IMR-90 (cell line): ENCODE results near the gene TBX4. TPM values are rescaled to one million over a fixed set of nuclear protein-coding genes. Genes with fewer than 3 reads are reported as not detected.
A peak's percentile ranks its signal among the peaks of the same experiment; 100 is the strongest.

Experiments
- ATAC-seq: fragments of 200-7000 bp; cut with Tn5 transposase; 2 replicates; pipeline ENCODE4 v1.9.1; 2020; ENCODE audit warnings: low read depth, mild to moderate bottlenecking, moderate library complexity
- BruUV-seq: library from RNA; stranded (reverse); fragments of 400-500 nt; replicated peaks from 2 replicates; lab custom pipeline; 2021; lab: Mats Ljungman, UMichigan
- CTCF ChIA-PET: fragments of 300-600 bp; formaldehyde crosslinking; extraction: SDS; loops from one replicate; lab custom pipeline; 2021; ENCODE audit warnings: antibody characterized with exemption; lab: Yijun Ruan, JAX
- POLR2A ChIA-PET: fragments of 300-600 bp; sonication (Branson Sonifier 250); formaldehyde crosslinking; loops from one replicate; lab custom pipeline; 2022; ENCODE audit warnings: antibody characterized with exemption; ENCODE audit not compliant: unreplicated experiment; lab: Charles Lee
- DNase-seq: peaks from one replicate; pipeline ENCODE4 v3.0.0; 2013
- H2AFZ ChIP-seq: replicated peaks from 2 replicates; pipeline ENCODE3; 2013; ENCODE audit warnings: low read length, mild to moderate bottlenecking; ENCODE audit not compliant: poor library complexity
- H2AK5ac ChIP-seq: 2 replicates; pipeline ENCODE4 v1.6.1; 2013; ENCODE audit warnings: low read depth, low read length, inconsistent platforms
- H2AK9ac ChIP-seq: replicated peaks from 2 replicates; pipeline ENCODE3; 2013; ENCODE audit warnings: mild to moderate bottlenecking, low read depth, low read length, moderate library complexity; ENCODE audit not compliant: poor library complexity
- H2BK120ac ChIP-seq: 2 replicates; pipeline ENCODE4 v1.6.1; 2013; ENCODE audit warnings: low read depth, low read length, inconsistent platforms
- H2BK15ac ChIP-seq: 3 replicates; pipeline ENCODE4 v1.6.1; 2013; ENCODE audit warnings: low read depth, low read length, inconsistent platforms
- H2BK20ac ChIP-seq: 2 replicates; pipeline ENCODE4 v1.6.1; 2013; ENCODE audit warnings: low read depth, mild to moderate bottlenecking, inconsistent platforms, low read length, moderate library complexity
- H2BK5ac ChIP-seq: 2 replicates; pipeline ENCODE4 v1.6.1; 2013; ENCODE audit warnings: mild to moderate bottlenecking, low read depth, low read length, inconsistent platforms; ENCODE audit not compliant: poor library complexity, severe bottlenecking
- H3K14ac ChIP-seq: replicated peaks from 2 replicates; pipeline ENCODE4 v1.6.1; 2013; ENCODE audit warnings: low read depth, low read length, inconsistent platforms
- H3K18ac ChIP-seq: 2 replicates; pipeline ENCODE4 v1.6.1; 2013; ENCODE audit warnings: low read depth, low read length, control low read depth
- H3K23ac ChIP-seq: 2 replicates; pipeline ENCODE4 v1.6.1; 2013; ENCODE audit warnings: low read depth, low read length, inconsistent platforms
- H3K27ac ChIP-seq: 2 replicates; pipeline ENCODE4 v1.5.1; 2013; ENCODE audit warnings: mild to moderate bottlenecking, control low read depth, low read length; ENCODE audit not compliant: insufficient read depth
- H3K27me3 ChIP-seq: 2 replicates; pipeline ENCODE4 v1.6.1; 2013; ENCODE audit warnings: low read length; ENCODE audit not compliant: control insufficient read depth, insufficient read depth
- H3K36me3 ChIP-seq: 2 replicates; pipeline ENCODE4 v1.6.1; 2013; ENCODE audit warnings: low read length, mixed read lengths; ENCODE audit not compliant: control insufficient read depth, insufficient read depth
- H3K4ac ChIP-seq: 2 replicates; pipeline ENCODE4 v1.6.1; 2013; ENCODE audit warnings: low read depth, low read length, inconsistent platforms
- H3K4me1 ChIP-seq: 2 replicates; pipeline ENCODE4 v1.6.1; 2013; ENCODE audit warnings: low read length, mixed read lengths; ENCODE audit not compliant: control insufficient read depth, insufficient read depth
- H3K4me2 ChIP-seq: 2 replicates; pipeline ENCODE4 v1.6.1; 2013; ENCODE audit warnings: low read depth, mild to moderate bottlenecking, control low read depth, low read length, moderate library complexity
- H3K4me3 ChIP-seq: 2 replicates; pipeline ENCODE4 v1.5.1; 2013; ENCODE audit warnings: low read depth, mild to moderate bottlenecking, control low read depth, low read length, moderate library complexity; ENCODE audit not compliant: insufficient read depth
- H3K56ac ChIP-seq: 2 replicates; pipeline ENCODE4 v1.6.1; 2013; ENCODE audit warnings: low read length, inconsistent platforms; ENCODE audit not compliant: insufficient read depth; ENCODE audit errors: extremely low read depth
- H3K79me1 ChIP-seq, 2 experiments: 2 replicates each; pipeline ENCODE4 v1.6.1; 2013; ENCODE audit warnings: low read length in 2 of 2, inconsistent platforms in 1 of 2, low read depth in 1 of 2
- H3K9ac ChIP-seq: 2 replicates; pipeline ENCODE4 v1.6.1; 2013; ENCODE audit warnings: low read depth, low read length, control low read depth
- H3K9me1 ChIP-seq: 2 replicates; pipeline ENCODE4 v1.6.1; 2013; ENCODE audit warnings: low read length, inconsistent platforms; ENCODE audit not compliant: insufficient read depth
- H3K9me3 ChIP-seq: 2 replicates; pipeline ENCODE4 v1.6.1; 2013; ENCODE audit warnings: low read length; ENCODE audit not compliant: control insufficient read depth, insufficient read depth
- H4K20me1 ChIP-seq: 2 replicates; pipeline ENCODE4 v1.6.1; 2013; ENCODE audit warnings: low read length, inconsistent platforms; ENCODE audit not compliant: insufficient read depth
- H4K5ac ChIP-seq: 2 replicates; pipeline ENCODE4 v1.6.1; 2013; ENCODE audit warnings: mild to moderate bottlenecking, low read depth, low read length, control low read depth
- H4K8ac ChIP-seq, 2 experiments: 2 replicates each; pipeline ENCODE4 v1.6.1; 2013; ENCODE audit warnings: low read depth in 2 of 2, low read length in 2 of 2, control low read depth in 1 of 2, inconsistent platforms in 1 of 2
- H4K91ac ChIP-seq: 2 replicates; pipeline ENCODE4 v1.6.1; 2013; ENCODE audit warnings: low read depth, low read length, inconsistent platforms; ENCODE audit not compliant: insufficient read depth
- CEBPB ChIP-seq: IDR thresholded peaks from 2 replicates; pipeline ENCODE4 v1.6.1; 2012; ENCODE audit warnings: low read depth, low read length, improper control_type of control experiment
- MAZ ChIP-seq: IDR thresholded peaks from 2 replicates; pipeline ENCODE4 v1.6.1; 2012; ENCODE audit warnings: low read depth, mild to moderate bottlenecking, low read length, improper control_type of control experiment, moderate library complexity, borderline replicate concordance
- WGBS, 2 experiments: methylation state at CpG; one replicate each; pipeline versions ENCODE4 v1.1.5 to v1.1.7; 2013; ENCODE audit warnings: missing lambda C conversion rate in 2 of 2; ENCODE audit not compliant: insufficient read length in 1 of 2; ENCODE audit errors: extremely low coverage in 2 of 2; 5-methylcytosine and 5-hydroxymethylcytosine counted together
- dilution Hi-C: fragments of 300-500 bp; cut with HindIII; formaldehyde crosslinking; loops from one replicate; pipeline ENCODE4 v1.14.3; 2018; ENCODE audit warnings: low sequenced_read_pairs; ENCODE audit not compliant: unreplicated experiment
- in situ Hi-C: fragments of 300-500 bp; cut with MboI; formaldehyde crosslinking; loops from 3 replicates; pipeline ENCODE4 v1.14.3; 2019; ENCODE audit warnings: low sequenced_read_pairs, inconsistent platforms, mixed read lengths
- intact Hi-C: fragments of 100-400 bp; cut with micrococcal nuclease; formaldehyde crosslinking; loops from 2 replicates; pipeline ENCODE4 v1.10.0; 2022
- polyA plus RNA-seq, 3 experiments: library from polyadenylated mRNA; depleted of rRNA; stranded (reverse); fragments of >200 nt; gene quantifications; 2 replicates each; pipeline ENCODE4 v1.2.3, GENCODE V29; 2012; ENCODE audit warnings: low replicate concordance in 1 of 3
- total RNA-seq: library from RNA; depleted of rRNA; stranded (reverse); fragments of >200 nt; gene quantifications from 2 replicates; pipeline ENCODE4 v1.2.3, GENCODE V29; 2012

TBX4 gene
- total and polyA plus RNA-seq, 2 of the 4 experiments (the other 2 are of a cell fraction): 0.05 TPM; not detected in 1

- no peak overlapping the region for H3K27ac ChIP-seq
- no peak overlapping the region for H4K5ac ChIP-seq
- H3K23ac ChIP-seq: no peak overlapping the region
- in situ Hi-C loops (no loop called here), dilution Hi-C loops (no loop called here), intact Hi-C loops (no loop called here)
- no peak overlapping the region for H2AFZ ChIP-seq
- POLR2A ChIA-PET: no interaction called here
- no peak overlapping the region for H3K4me2 ChIP-seq
- no peaks in the 10 kb centered on the region for H3K79me1 ChIP-seq
- H2BK5ac ChIP-seq: no peak overlapping the region
- H3K27me3 ChIP-seq: no peaks in the 10 kb centered on the region
- H3K14ac ChIP-seq: 0 out of 2 replicates have a peak overlapping the region, but pooled peaks have one; percentile 29
- H3K4me1 ChIP-seq: peaks cover 12% of the 10 kb centered on the region
- peak overlapping the region; percentile 41; the same call in 1 of the 3 replicates for H2BK15ac ChIP-seq
- TF ChIP-seq CEBPB (no peak), MAZ (no peak)
- no TSS peak for BruUV-seq
- no peak overlapping the region for H2BK20ac ChIP-seq
- peak overlapping the region; percentile 48; the same call in 1 of the 2 replicates for H2AK5ac ChIP-seq
- no peak overlapping the region for H2AK9ac ChIP-seq
- H3K9ac ChIP-seq: no peak overlapping the region
- H3K9me1 ChIP-seq: peaks cover 10% of the 10 kb centered on the region; the same call in 1 of the 2 replicates
- peak overlapping the region; percentile 38; the same call in 1 of the 2 replicates for H3K18ac ChIP-seq
- no peaks in the 10 kb centered on the region for H4K20me1 ChIP-seq
- H3K9me3 ChIP-seq: no peaks in the 10 kb centered on the region
- H3K4me3 ChIP-seq: no peak overlapping the region
- CTCF ChIA-PET: no interaction called here
- DNase-seq (no peak), ATAC-seq (no peak)
- no peaks in the 10 kb centered on the region for H3K36me3 ChIP-seq
- no peak overlapping the region for H2BK120ac ChIP-seq
- H4K91ac ChIP-seq: 0 out of 2 replicates have a peak overlapping the region, but pooled peaks have one; percentile 7
- H3K4ac ChIP-seq: no peak overlapping the region
- H3K56ac ChIP-seq: no peak overlapping the region
- H4K8ac ChIP-seq: no peak overlapping the region
- WGBS, 2 experiments: no CpG with 5 or more reads among the region's 3 CpGs
These were observed 39.8 kb downstream of the TBX4 start for GRCh38 chr17:61491981-61492380.
